PC-3 (cell line): ENCODE data around the gene CLIC2. TPM values are rescaled to one million over a fixed set of nuclear protein-coding genes. Genes with fewer than 3 reads are reported as not detected.
"Not testable (repeated sequence)": the region's sequence is repeated elsewhere in the genome, so short reads cannot be mapped to it uniquely, and the experiment has no call there.

Source experiments
- ATAC-seq: fragments of 200-7000 bp; cut with Tn5 transposase; 2 replicates; pipeline ENCODE4 v1.9.1; 2020; ENCODE audit warnings: mild to moderate bottlenecking, moderate library complexity
- BruUV-seq: library from RNA; stranded (reverse); fragments of 400-500 nt; replicated peaks from 2 replicates; lab custom pipeline; 2021; lab: Mats Ljungman, UMichigan
- CTCF ChIA-PET: fragments of 300-600 bp; sonication (Branson Sonifier 250); formaldehyde crosslinking; loops from one replicate; lab custom pipeline; 2022; ENCODE audit warnings: antibody characterized with exemption; lab: Charles Lee
- POLR2A ChIA-PET: fragments of 300-600 bp; sonication (Branson Sonifier 250); formaldehyde crosslinking; loops from one replicate; lab custom pipeline; 2022; ENCODE audit warnings: antibody characterized with exemption; ENCODE audit not compliant: unreplicated experiment; lab: Charles Lee
- DNase-seq: peaks from one replicate; pipeline ENCODE4 v3.0.0-alpha.2; 2015
- H2AFZ ChIP-seq: fragments of 300-600 bp; sonication (generic); 2 replicates; pipeline ENCODE4 v1.6.0; 2016; ENCODE audit warnings: antibody characterized with exemption, low read length
- H3F3A ChIP-seq: fragments of 300-600 bp; sonication (generic); one replicate; pipeline ENCODE4 v1.6.0; 2017; ENCODE audit warnings: antibody characterized with exemption, low read length, control low read depth, mild to moderate bottlenecking; ENCODE audit not compliant: unreplicated experiment
- H3K27ac ChIP-seq: fragments of 300-600 bp; sonication (generic); 2 replicates; pipeline ENCODE4 v1.5.1; 2016; ENCODE audit warnings: mild to moderate bottlenecking, low read length
- H3K27me3 ChIP-seq: fragments of 300-600 bp; sonication (generic); 2 replicates; pipeline ENCODE4 v1.6.1; 2016; ENCODE audit warnings: low read length, mixed read lengths
- H3K36me3 ChIP-seq: fragments of 300-600 bp; sonication (generic); 2 replicates; pipeline ENCODE4 v1.6.1; 2016; ENCODE audit warnings: low read depth, mixed run types, low read length, mixed read lengths
- H3K4me1 ChIP-seq: fragments of 300-600 bp; sonication (generic); 2 replicates; pipeline ENCODE4 v1.5.1; 2016; ENCODE audit warnings: low read length; ENCODE audit not compliant: insufficient read depth
- H3K4me2 ChIP-seq: fragments of 300-600 bp; sonication (generic); 2 replicates; pipeline ENCODE4 v1.6.0; 2016; ENCODE audit warnings: low read length
- H3K4me3 ChIP-seq: fragments of 300-600 bp; sonication (generic); 2 replicates; pipeline ENCODE4 v1.5.1; 2016; ENCODE audit warnings: mild to moderate bottlenecking, low read length, mixed read lengths
- H3K79me2 ChIP-seq: fragments of 300-600 bp; sonication (generic); 2 replicates; pipeline ENCODE4 v1.6.1; 2017; ENCODE audit warnings: low read length, mixed read lengths
- H3K9ac ChIP-seq: fragments of 300-600 bp; sonication (generic); 2 replicates; pipeline ENCODE4 v1.6.0; 2016; ENCODE audit warnings: mild to moderate bottlenecking, low read length
- H3K9me2 ChIP-seq: fragments of 300-600 bp; sonication (generic); replicated peaks from 2 replicates; pipeline ENCODE4 v1.6.1; 2016; ENCODE audit warnings: mixed run types, low read length, mixed read lengths
- H3K9me3 ChIP-seq: fragments of 300-600 bp; sonication (generic); 2 replicates; pipeline ENCODE4 v1.6.1; 2016; ENCODE audit warnings: low read length, mixed read lengths
- H4K20me1 ChIP-seq: fragments of 300-600 bp; sonication (generic); 2 replicates; pipeline ENCODE4 v1.6.1; 2016; ENCODE audit warnings: low read length, mixed read lengths
- EZH2 ChIP-seq: fragments of 300-600 bp; sonication (generic); IDR thresholded peaks from one replicate; pipeline ENCODE4 v1.6.1; 2017; ENCODE audit warnings: antibody characterized with exemption, mild to moderate bottlenecking, low read length; ENCODE audit not compliant: unreplicated experiment
- EZH2phosphoT487 ChIP-seq: fragments of 300-600 bp; sonication (generic); IDR thresholded peaks from 2 replicates; pipeline ENCODE4 v1.6.1; 2018; ENCODE audit warnings: mild to moderate bottlenecking, antibody characterized with exemption, low read length, borderline replicate concordance
- intact Hi-C: fragments of 100-400 bp; cut with micrococcal nuclease; formaldehyde crosslinking; loops from 2 replicates; pipeline ENCODE4 v1.9.0; 2023
- total RNA-seq: library from RNA; depleted of rRNA; stranded (reverse); fragments of >200 nt; gene quantifications from 2 replicates; pipeline ENCODE4 v1.2.3, GENCODE V29; 2014
- TF ChIP-seq, protein P1 (sequence below): fragments of 300-600 bp; sonication (generic); conservative IDR thresholded peaks from 2 replicates; pipeline ENCODE4 v1.5.1; 2017; ENCODE audit warnings: antibody characterized with exemption, low read depth, mild to moderate bottlenecking, low read length

The CLIC2 gene
- total RNA-seq, 1 experiment from 2014 or later: not detected

DNA sequence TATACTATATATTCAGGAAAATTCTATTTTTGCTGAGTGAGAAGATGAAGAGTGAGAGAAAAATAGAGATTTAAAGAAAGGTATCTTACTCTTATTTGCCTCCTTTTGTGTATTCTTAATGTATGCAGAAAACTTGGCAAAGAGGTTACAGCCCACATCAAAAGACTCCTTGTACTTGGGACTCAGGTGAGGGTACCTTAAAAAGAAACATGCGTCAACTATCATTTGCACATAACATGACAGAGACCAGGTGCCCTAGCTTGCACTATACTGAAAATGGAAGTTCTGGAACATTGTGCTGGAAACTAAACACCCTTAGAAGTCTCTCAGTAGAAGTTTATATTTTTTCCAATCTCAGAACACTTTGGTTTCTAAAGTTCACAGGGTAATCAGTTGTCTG, 54.5 kb downstream of the CLIC2 start:
- no peak for ATAC-seq
- ChIA-PET CTCF (no interaction called here), POLR2A (no interaction called here)
- no TSS peak for BruUV-seq
- no peak for TF ChIP-seq EZH2
- TF ChIP-seq, protein P1, sequence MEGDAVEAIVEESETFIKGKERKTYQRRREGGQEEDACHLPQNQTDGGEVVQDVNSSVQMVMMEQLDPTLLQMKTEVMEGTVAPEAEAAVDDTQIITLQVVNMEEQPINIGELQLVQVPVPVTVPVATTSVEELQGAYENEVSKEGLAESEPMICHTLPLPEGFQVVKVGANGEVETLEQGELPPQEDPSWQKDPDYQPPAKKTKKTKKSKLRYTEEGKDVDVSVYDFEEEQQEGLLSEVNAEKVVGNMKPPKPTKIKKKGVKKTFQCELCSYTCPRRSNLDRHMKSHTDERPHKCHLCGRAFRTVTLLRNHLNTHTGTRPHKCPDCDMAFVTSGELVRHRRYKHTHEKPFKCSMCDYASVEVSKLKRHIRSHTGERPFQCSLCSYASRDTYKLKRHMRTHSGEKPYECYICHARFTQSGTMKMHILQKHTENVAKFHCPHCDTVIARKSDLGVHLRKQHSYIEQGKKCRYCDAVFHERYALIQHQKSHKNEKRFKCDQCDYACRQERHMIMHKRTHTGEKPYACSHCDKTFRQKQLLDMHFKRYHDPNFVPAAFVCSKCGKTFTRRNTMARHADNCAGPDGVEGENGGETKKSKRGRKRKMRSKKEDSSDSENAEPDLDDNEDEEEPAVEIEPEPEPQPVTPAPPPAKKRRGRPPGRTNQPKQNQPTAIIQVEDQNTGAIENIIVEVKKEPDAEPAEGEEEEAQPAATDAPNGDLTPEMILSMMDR: no peak
- no peak for TF ChIP-seq EZH2phosphoT487
- Histone ChIP-seq H4K20me1 (no peaks in the 10 kb centered on the region), H3K36me3 (no peaks in the 10 kb centered on the region), H3K9me2 (no peaks in the 10 kb centered on the region), H3K9me3 (no peaks in the 10 kb centered on the region), H2AFZ (no peak overlapping the region), H3K27ac (no peak overlapping the region), H3K9ac (no peak overlapping the region), H3K4me1 (no peaks in the 10 kb centered on the region), H3F3A (no peaks in the 10 kb centered on the region), H3K4me3 (no peak overlapping the region), H3K79me2 (no peaks in the 10 kb centered on the region), H3K27me3 (no peaks in the 10 kb centered on the region), H3K4me2 (no peak overlapping the region)
- no peak for DNase-seq
- intact Hi-C loops: no loop called here

DNA sequence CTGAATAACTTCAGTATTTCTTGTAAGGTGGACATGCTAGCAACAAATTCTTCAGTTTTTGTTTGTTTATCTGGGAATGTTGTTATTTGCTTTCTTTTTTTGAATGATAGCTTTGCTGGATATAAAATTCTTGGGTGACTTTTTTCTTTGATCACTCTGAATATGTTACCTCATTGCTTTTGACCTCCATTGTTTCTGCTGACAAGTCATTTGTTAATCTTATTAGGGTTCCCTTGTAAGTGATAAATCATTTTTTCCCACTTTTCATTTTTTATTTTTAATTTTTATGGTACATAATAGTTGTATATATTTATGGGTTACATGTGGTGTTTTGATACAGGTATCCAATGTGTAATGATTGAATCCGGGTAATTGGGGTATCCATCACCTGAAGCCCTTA, 63.4 kb downstream of the CLIC2 start:
- Histone ChIP-seq H3K79me2 (no peaks in the 10 kb centered on the region), H3K9ac (no peak overlapping the region), H3K27me3 (no peaks in the 10 kb centered on the region), H3K4me2 (no peak overlapping the region), H3K4me1 (no peaks in the 10 kb centered on the region), H2AFZ (no peak overlapping the region), H3K36me3 (no peaks in the 10 kb centered on the region), H4K20me1 (no peaks in the 10 kb centered on the region), H3F3A (no peaks in the 10 kb centered on the region), H3K27ac (no peak overlapping the region), H3K4me3 (no peak overlapping the region), H3K9me2 (no peaks in the 10 kb centered on the region), H3K9me3 (no peaks in the 10 kb centered on the region)
- POLR2A ChIA-PET: no interaction called here
- DNase-seq (no peak), ATAC-seq (no peak)
- TF ChIP-seq EZH2phosphoT487 (no peak), EZH2 (no peak)
- TF ChIP-seq, protein P1: no peak
- BruUV-seq: no TSS peak
- intact Hi-C loops: no loop called here
- CTCF ChIA-PET: no interaction called here

DNA sequence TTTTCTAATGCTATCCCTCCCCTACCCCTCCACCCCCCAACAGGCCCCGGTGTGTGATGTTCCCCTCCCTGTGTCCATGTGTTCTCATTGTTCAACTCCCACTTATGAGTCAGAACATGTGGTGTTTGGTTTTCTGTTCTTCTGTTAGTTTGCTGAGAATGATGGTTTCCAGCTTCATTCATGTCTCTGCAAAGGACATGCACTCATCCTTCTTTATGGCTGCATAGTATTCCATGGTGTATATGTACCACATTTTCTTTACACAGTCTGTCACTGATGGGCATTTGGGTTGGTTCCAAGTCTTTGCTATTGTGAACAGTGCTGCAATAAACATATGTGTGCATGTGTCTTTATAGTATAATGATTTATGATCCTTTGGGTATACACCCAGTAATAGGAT, 66.4 kb downstream of the CLIC2 start:
- BruUV-seq, H3F3A ChIP-seq, intact Hi-C loops, H3K9me2 ChIP-seq, POLR2A ChIA-PET, H3K4me2 ChIP-seq, H4K20me1 ChIP-seq, H3K27ac ChIP-seq, CTCF ChIA-PET, H3K36me3 ChIP-seq, H2AFZ ChIP-seq, H3K4me1 ChIP-seq, H3K9me3 ChIP-seq, H3K4me3 ChIP-seq, H3K79me2 ChIP-seq, ATAC-seq, DNase-seq, H3K9ac ChIP-seq: not testable (repeated sequence)
- peaks cover 13% of the 10 kb centered on the region for H3K27me3 ChIP-seq
